ENCODE measurements around the gene EMP1.

Gene EMP1

GRCh38 chr12:13268581-13268980, 72.1 kb downstream of the EMP1 start:
- no peak for DNase-seq (ENCODE audit: extremely low read depth, insufficient read length)
- no peak for TF ChIP-seq CTCF (IDR thresholded peaks at IDR 0.05; ENCODE audit: insufficient read depth, low read length, poor library complexity, severe bottlenecking)
- no peaks in the 10 kb centered on the region; the same call in 1 of the 2 replicates for H3K27me3 ChIP-seq (replicated peaks; ENCODE audit: control insufficient read depth, insufficient read depth, low read length)
- H3K4me3 ChIP-seq (replicated peaks; ENCODE audit: low read depth, low read length), result no peak overlapping the region
- no peaks in the 10 kb centered on the region for H3K36me3 ChIP-seq (ENCODE audit: control insufficient read depth, insufficient read depth, low read length)
